Transverse colon (tissue), 4 donors: Measurements from ENCODE around the gene CDCA3.

Source experiments
- CTCF ChIP-seq, 5 experiments: fragments of 200-600 bp in 3 of 5; fragments of 450-650 bp in 2 of 5; sonication (generic) in 3 of 5; IDR thresholded peaks; 1 replicate in 2 of 5; 2 replicates in 3 of 5; pipeline ENCODE4 v1.5.1; 2016 to 2017; ENCODE audit warnings: antibody characterized with exemption in 5 of 5, inconsistent platforms in 3 of 5, mild to moderate bottlenecking in 2 of 5, moderate library complexity in 1 of 5
- POLR2AphosphoS5 ChIP-seq, 3 donors: sonication (generic); formaldehyde crosslinking; IDR thresholded peaks; one replicate each; pipeline ENCODE4 v1.6.1; 2016; ENCODE audit warnings: antibody characterized with exemption in 3 of 3

- peak in 1 of 5 experiments; percentile 2 for TF ChIP-seq CTCF (IDR thresholded peaks at IDR 0.05)
- peak; percentile 81 to 91 (median 88) for TF ChIP-seq POLR2AphosphoS5 (IDR thresholded peaks at IDR 0.05)
Observed at GRCh38 chr12:6873094-6874014, 22.3 kb upstream of the CDCA3 start, which contains the start of gene SPSB2.
